CD4-positive, CD25-positive, alpha-beta regulatory T cell (primary cell): ENCODE results near the gene LINC00237. TPM values are rescaled to one million over a fixed set of nuclear protein-coding genes. Genes with fewer than 3 reads are reported as not detected.
A peak's percentile ranks its signal among the peaks of the same experiment; 100 is the strongest.

Experiments
- ATAC-seq, 2 donors: fragments of 150-1000 bp; cut with Tn5 transposase; one replicate each; pipeline ENCODE4 v1.10.0; 2021; ENCODE audit warnings: low read depth in 2 of 2, moderate number of reproducible peaks in 2 of 2, moderate library complexity in 1 of 2
- DNase-seq, 3 donors: peaks; one replicate each; pipeline versions ENCODE4 v3.0.0 to v3.0.0-alpha.2; 2012 to 2022; ENCODE audit warnings: mixed read lengths in 1 of 3
- H3K27ac ChIP-seq: one replicate; pipeline ENCODE4 v1.7.0; 2013; ENCODE audit warnings: mild to moderate bottlenecking, low read length; ENCODE audit not compliant: insufficient read depth, poor library complexity, severe bottlenecking
- H3K27me3 ChIP-seq: one replicate; pipeline ENCODE4 v1.7.0; 2013; ENCODE audit warnings: low read length; ENCODE audit not compliant: control insufficient read depth, insufficient read depth
- H3K36me3 ChIP-seq: one replicate; pipeline ENCODE4 v1.7.0; 2013; ENCODE audit warnings: mild to moderate bottlenecking, low read length, moderate library complexity; ENCODE audit not compliant: control insufficient read depth, insufficient read depth
- H3K4me1 ChIP-seq: 2 replicates; pipeline ENCODE4 v1.7.0; 2013; ENCODE audit warnings: mild to moderate bottlenecking, low read length; ENCODE audit not compliant: insufficient read depth, control insufficient read depth, poor library complexity, severe bottlenecking
- H3K4me3 ChIP-seq: one replicate; pipeline ENCODE4 v1.7.0; 2013; ENCODE audit warnings: low read depth, mild to moderate bottlenecking, low read length, moderate library complexity
- H3K9me3 ChIP-seq, 2 experiments: 1 replicate in 1 of 2; 2 replicates in 1 of 2; pipeline ENCODE4 v1.7.0; 2013; ENCODE audit warnings: low read length in 2 of 2, mild to moderate bottlenecking in 1 of 2, moderate library complexity in 1 of 2; ENCODE audit not compliant: control insufficient read depth in 2 of 2
- H3K27ac Mint-ChIP-seq, 3 donors: one replicate each; pipeline ENCODE4 v1.8.0; 2020 to 2022; ENCODE audit warnings: mild to moderate bottlenecking in 3 of 3, mixed read lengths in 3 of 3, moderate library complexity in 2 of 3
- H3K27me3 Mint-ChIP-seq: one replicate; pipeline ENCODE4 v1.8.0; 2022; ENCODE audit warnings: mild to moderate bottlenecking, mixed read lengths
- H3K36me3 Mint-ChIP-seq: one replicate; pipeline ENCODE4 v1.8.0; 2020; ENCODE audit warnings: mixed read lengths
- H3K4me1 Mint-ChIP-seq, 4 donors: one replicate each; pipeline ENCODE4 v1.8.0; 2020 to 2022; ENCODE audit warnings: mixed read lengths in 4 of 4, mild to moderate bottlenecking in 1 of 4
- H3K4me3 Mint-ChIP-seq, 4 donors: one replicate each; pipeline ENCODE4 v1.8.0; 2020 to 2022; ENCODE audit warnings: mild to moderate bottlenecking in 4 of 4, mixed read lengths in 4 of 4, moderate library complexity in 3 of 4
- H3K9me3 Mint-ChIP-seq, 7 donors: one replicate each; pipeline ENCODE4 v1.8.0; 2020 to 2022; ENCODE audit warnings: mixed read lengths in 7 of 7, mild to moderate bottlenecking in 3 of 7, moderate library complexity in 2 of 7
- polyA plus RNA-seq, 4 donors: library from polyadenylated mRNA; unstranded; fragments of 300-500 nt; fragmentation: Illumina TruSeq; gene quantifications; one replicate each; pipeline ENCODE4 v1.2.3, GENCODE V29; 2021
- total RNA-seq: library from RNA; stranded (reverse); gene quantifications from one replicate; pipeline ENCODE4 v1.2.3, GENCODE V29; 2022

The LINC00237 gene
- total and polyA plus RNA-seq, 5 donors from 2014 or later, result 0.30 TPM; not detected in 4

GRCh38 chr20:21049305-21049828 is 56.8 kb downstream of the LINC00237 start:
- Mint-ChIP-seq H3K4me1 (peaks cover 0 to 6% (median 0%) of the 10 kb centered on the region in 4 donors), H3K4me3 (no peak overlapping the region), H3K9me3 (no peaks in the 10 kb centered on the region), H3K27me3 (peaks cover 16% of the 10 kb centered on the region), H3K36me3 (no peaks in the 10 kb centered on the region), H3K27ac (no peak overlapping the region)
- Histone ChIP-seq H3K27ac (no peak overlapping the region), H3K9me3 (no peaks in the 10 kb centered on the region), H3K4me1 (no peaks in the 10 kb centered on the region), H3K27me3 (peaks cover 5% of the 10 kb centered on the region), H3K36me3 (no peaks in the 10 kb centered on the region), H3K4me3 (no peak overlapping the region)
- ATAC-seq (no peak), DNase-seq (no peak)

- Mint-ChIP-seq H3K27me3 (peaks cover 16% of the 10 kb centered on the region), H3K27ac (no peak overlapping the region), H3K4me1 (peaks cover 0 to 6% (median 0%) of the 10 kb centered on the region in 4 donors), H3K4me3 (no peak overlapping the region), H3K36me3 (no peaks in the 10 kb centered on the region), H3K9me3 (no peaks in the 10 kb centered on the region)
- no peaks in the 10 kb centered on the region for H3K4me1 ChIP-seq
- H3K27me3 ChIP-seq, result peaks cover 5% of the 10 kb centered on the region
- DNase-seq (peak; percentile 3 to 28 (median 9)), ATAC-seq (no peak)
- H3K9me3 ChIP-seq, result no peaks in the 10 kb centered on the region
- H3K27ac ChIP-seq, result no peak overlapping the region
- no peak overlapping the region for H3K4me3 ChIP-seq
- H3K36me3 ChIP-seq, result no peaks in the 10 kb centered on the region
Measured at GRCh38 chr20:21048841-21049273, 57.3 kb downstream of the LINC00237 start.

GRCh38 chr20:21047981-21048380 is 58.2 kb downstream of the LINC00237 start:
- no peak for ATAC-seq
- Histone ChIP-seq H3K27ac (no peak overlapping the region), H3K36me3 (no peaks in the 10 kb centered on the region), H3K4me1 (no peaks in the 10 kb centered on the region), H3K27me3 (peaks cover 8% of the 10 kb centered on the region), H3K9me3 (no peaks in the 10 kb centered on the region), H3K4me3 (no peak overlapping the region)
- Mint-ChIP-seq H3K36me3 (no peaks in the 10 kb centered on the region), H3K9me3 (peaks cover 0 to 4% (median 0%) of the 10 kb centered on the region in 7 donors), H3K4me1 (no peaks in the 10 kb centered on the region), H3K4me3 (no peak overlapping the region), H3K27ac (no peak overlapping the region), H3K27me3 (peaks cover 19% of the 10 kb centered on the region)
- no peak for DNase-seq

- Histone ChIP-seq H3K9me3 (no peaks in the 10 kb centered on the region), H3K27me3 (peaks cover 8% of the 10 kb centered on the region), H3K4me3 (no peak overlapping the region), H3K27ac (no peak overlapping the region), H3K4me1 (no peaks in the 10 kb centered on the region), H3K36me3 (no peaks in the 10 kb centered on the region)
- Mint-ChIP-seq H3K27ac (no peak overlapping the region), H3K4me1 (no peaks in the 10 kb centered on the region), H3K9me3 (peaks cover 0 to 5% (median 0%) of the 10 kb centered on the region in 7 donors), H3K4me3 (no peak overlapping the region), H3K27me3 (peaks cover 21% of the 10 kb centered on the region), H3K36me3 (no peaks in the 10 kb centered on the region)
- ATAC-seq (no peak), DNase-seq (no peak)
Measured at GRCh38 chr20:21046413-21047070, 59.6 kb downstream of the LINC00237 start.

Other genes with a start within 250 kb of the LINC00237 start
- gene KIZ, start 19.7 kb upstream of the LINC00237 start, total RNA-seq, result 32.8 TPM
- 10 to 100 TPM; 16.8 to 23.9 (median 18.9) TPM for gene KIZ, start 19.7 kb upstream of the LINC00237 start, polyA plus RNA-seq
- 59.0 TPM for gene XRN2, start 197.0 kb upstream of the LINC00237 start, total RNA-seq
- 10 to 100 TPM; 65.0 to 81.0 (median 75.1) TPM for gene XRN2, start 197.0 kb upstream of the LINC00237 start, polyA plus RNA-seq